Caco-2 (cell line): ENCODE data around the gene HOXB8. TPM values are rescaled to one million over a fixed set of nuclear protein-coding genes. Genes with fewer than 3 reads are reported as not detected.
A peak's percentile ranks its signal among the peaks of the same experiment; 100 is the strongest.

Experiments used
- BruUV-seq: library from RNA; stranded (reverse); fragments of 400-500 nt; replicated peaks from 2 replicates; lab custom pipeline; 2021; lab: Mats Ljungman, UMichigan
- CTCF ChIA-PET: fragments of 300-600 bp; sonication (Branson Sonifier 250); formaldehyde crosslinking; loops from one replicate; lab custom pipeline; 2022; ENCODE audit warnings: antibody characterized with exemption; lab: Charles Lee
- POLR2A ChIA-PET: fragments of 300-600 bp; sonication (Branson Sonifier 250); formaldehyde crosslinking; loops from one replicate; lab custom pipeline; 2022; ENCODE audit warnings: antibody characterized with exemption; lab: Charles Lee
- DNase-seq, 2 experiments: peaks; one replicate each; pipeline versions ENCODE4 v3.0.0 to v3.0.0-alpha.2; 2020 to 2022
- H3K27me3 ChIP-seq: replicated peaks from 2 replicates; pipeline ENCODE4 v1.6.0; 2011; ENCODE audit warnings: low read length; ENCODE audit not compliant: control insufficient read depth, insufficient read depth
- H3K36me3 ChIP-seq: 2 replicates; pipeline ENCODE4 v1.5.1; 2011; ENCODE audit warnings: low read length; ENCODE audit not compliant: control insufficient read depth, insufficient read depth
- H3K4me1 ChIP-seq: fragments of 250-450 bp; sonication (Bioruptor Pico); 2 replicates; pipeline ENCODE4 v1.5.1; 2020; ENCODE audit warnings: mild to moderate bottlenecking
- H3K4me3 ChIP-seq: 2 replicates; pipeline ENCODE4 v1.5.1; 2011; ENCODE audit warnings: low read depth, mild to moderate bottlenecking, control low read depth, low read length
- H3K9me3 ChIP-seq: fragments of 250-450 bp; sonication (Bioruptor Pico); 2 replicates; pipeline ENCODE4 v1.5.1; 2020; ENCODE audit warnings: mild to moderate bottlenecking, moderate library complexity
- H3K27ac Mint-ChIP-seq: one replicate; pipeline ENCODE4 v1.8.0; 2022; ENCODE audit warnings: mixed read lengths; ENCODE audit not compliant: unreplicated experiment
- H3K27me3 Mint-ChIP-seq: one replicate; pipeline ENCODE4 v1.8.0; 2022; ENCODE audit warnings: mixed read lengths; ENCODE audit not compliant: insufficient read depth, unreplicated experiment
- H3K36me3 Mint-ChIP-seq: one replicate; pipeline ENCODE4 v1.8.0; 2022; ENCODE audit warnings: mild to moderate bottlenecking, mixed read lengths; ENCODE audit not compliant: insufficient read depth, unreplicated experiment
- H3K4me1 Mint-ChIP-seq: one replicate; pipeline ENCODE4 v1.8.0; 2022; ENCODE audit warnings: low read depth, mixed read lengths; ENCODE audit not compliant: unreplicated experiment
- H3K4me3 Mint-ChIP-seq: one replicate; pipeline ENCODE4 v1.8.0; 2022; ENCODE audit warnings: mild to moderate bottlenecking, moderate library complexity, mixed read lengths; ENCODE audit not compliant: unreplicated experiment
- H3K9me3 Mint-ChIP-seq: one replicate; pipeline ENCODE4 v1.8.0; 2022; ENCODE audit warnings: mixed read lengths; ENCODE audit not compliant: unreplicated experiment
- CTCF ChIP-seq, 2 experiments: fragments of 200-600 bp in 1 of 2; IDR thresholded peaks; 1 replicate in 1 of 2; 2 replicates in 1 of 2; pipeline versions ENCODE4 v1.5.1 to v1.8.0; 2011 to 2022; ENCODE audit warnings: antibody characterized with exemption in 1 of 2, control low read depth in 1 of 2, inconsistent platforms in 1 of 2, low read depth in 1 of 2, low read length in 1 of 2, mild to moderate bottlenecking in 1 of 2, moderate library complexity in 1 of 2; ENCODE audit not compliant: insufficient read depth in 1 of 2, severe bottlenecking in 1 of 2, unreplicated experiment in 1 of 2
- intact Hi-C: fragments of 100-400 bp; cut with micrococcal nuclease; formaldehyde crosslinking; loops from one replicate; pipeline ENCODE4 v1.10.0; 2022; ENCODE audit not compliant: unreplicated experiment
- total RNA-seq: library from RNA; stranded (reverse); gene quantifications from 2 replicates; pipeline ENCODE4 v1.2.3, GENCODE V29; 2022

The HOXB8 gene
- total RNA-seq, 1 experiment from 2014 or later: 1.2 TPM

GRCh38 chr17:48641541-48642058 lies 26.5 kb upstream of the HOXB8 start:
- no TSS peak for BruUV-seq
- Histone ChIP-seq H3K9me3 (no peaks in the 10 kb centered on the region), H3K4me3 (no peak overlapping the region), H3K36me3 (no peaks in the 10 kb centered on the region), H3K27me3 (no peaks in the 10 kb centered on the region), H3K4me1 (peaks cover 9% of the 10 kb centered on the region; the same call in 1 of the 2 replicates)
- CTCF ChIA-PET: interaction anchor here (0.6 kb wide), 1 partner anchor 1490 kb away, joined by 4 read pairs; no protein-coding TSS in a partner anchor
- Mint-ChIP-seq H3K27ac (no peak overlapping the region), H3K4me3 (no peak overlapping the region), H3K27me3 (peaks cover 13% of the 10 kb centered on the region), H3K9me3 (no peaks in the 10 kb centered on the region), H3K36me3 (no peaks in the 10 kb centered on the region), H3K4me1 (no peaks in the 10 kb centered on the region)
- peak in 1 of 2 experiments; percentile 38 for DNase-seq
- intact Hi-C loops: no loop called here
- POLR2A ChIA-PET: no interaction called here
- no peak for TF ChIP-seq CTCF (IDR thresholded peaks at IDR 0.05; ENCODE audit: insufficient read depth in 1 of 2, low read depth in 1 of 2, low read length in 1 of 2, severe bottlenecking in 1 of 2, unreplicated experiment in 1 of 2)

GRCh38 chr17:48640858-48641180 lies 25.7 kb upstream of the HOXB8 start:
- H3K4me3 Mint-ChIP-seq: no peak overlapping the region
- peaks cover 13% of the 10 kb centered on the region for H3K27me3 Mint-ChIP-seq
- ChIA-PET CTCF (no interaction called here), POLR2A (no interaction called here)
- Histone ChIP-seq H3K4me3 (no peak overlapping the region), H3K4me1 (peaks cover 2% of the 10 kb centered on the region; the same call in 1 of the 2 replicates), H3K36me3 (no peaks in the 10 kb centered on the region), H3K9me3 (no peaks in the 10 kb centered on the region), H3K27me3 (no peaks in the 10 kb centered on the region)
- no peak for TF ChIP-seq CTCF (IDR thresholded peaks at IDR 0.05; ENCODE audit: insufficient read depth in 1 of 2, low read depth in 1 of 2, low read length in 1 of 2, severe bottlenecking in 1 of 2, unreplicated experiment in 1 of 2)
- no TSS peak for BruUV-seq
- no peaks in the 10 kb centered on the region for H3K4me1 Mint-ChIP-seq
- intact Hi-C loops: no loop called here
- no peak overlapping the region for H3K27ac Mint-ChIP-seq
- H3K9me3 Mint-ChIP-seq: no peaks in the 10 kb centered on the region
- DNase-seq: no peak
- H3K36me3 Mint-ChIP-seq: no peaks in the 10 kb centered on the region

GRCh38 chr17:48639982-48640857 lies 25.1 kb upstream of the HOXB8 start:
- intact Hi-C loops: no loop called here
- BruUV-seq: no TSS peak
- H3K27me3 ChIP-seq: no peaks in the 10 kb centered on the region

More at GRCh38 chr17:48639982-48640857, 25.1 kb upstream of the HOXB8 start:
- no peaks in the 10 kb centered on the region for H3K4me1 ChIP-seq
- POLR2A ChIA-PET: interaction anchor here (0.5 kb wide), 1 partner anchor 592 kb away, joined by 4 read pairs; the partner anchor contains the start of gene NFE2L1
- H3K9me3 ChIP-seq: no peaks in the 10 kb centered on the region
- DNase-seq: no peak
- H3K36me3 ChIP-seq: no peaks in the 10 kb centered on the region
- TF ChIP-seq CTCF (IDR thresholded peaks at IDR 0.05; ENCODE audit: insufficient read depth in 1 of 2, low read depth in 1 of 2, low read length in 1 of 2, severe bottlenecking in 1 of 2, unreplicated experiment in 1 of 2): no peak
- Mint-ChIP-seq H3K27me3 (peaks cover 10% of the 10 kb centered on the region), H3K4me3 (no peak overlapping the region), H3K36me3 (no peaks in the 10 kb centered on the region), H3K9me3 (no peaks in the 10 kb centered on the region), H3K4me1 (no peaks in the 10 kb centered on the region), H3K27ac (no peak overlapping the region)
- CTCF ChIA-PET: no interaction called here
- H3K4me3 ChIP-seq: no peak overlapping the region
